MM.1S (cell line): Measurements from ENCODE around the gene UFSP2.

ENCODE experiments used
- DNase-seq: peaks from one replicate; pipeline ENCODE4 v3.0.0-alpha.2; 2015
- H2AFZ ChIP-seq: fragments of 300-600 bp; sonication (generic); 2 replicates; pipeline ENCODE4 v1.6.0; 2016; ENCODE audit warnings: antibody characterized with exemption, low read length
- H3F3A ChIP-seq: fragments of 300-600 bp; sonication (generic); 2 replicates; pipeline ENCODE4 v1.6.1; 2016; ENCODE audit warnings: mild to moderate bottlenecking, antibody characterized with exemption, low read length, moderate library complexity, mixed read lengths; ENCODE audit not compliant: insufficient read depth
- H3K27ac ChIP-seq: fragments of 300-600 bp; sonication (generic); 2 replicates; pipeline ENCODE4 v1.5.1; 2016; ENCODE audit warnings: mild to moderate bottlenecking, low read length
- H3K27me3 ChIP-seq: fragments of 300-600 bp; sonication (generic); replicated peaks from 2 replicates; pipeline ENCODE4 v1.6.0; 2016; ENCODE audit warnings: low read length; ENCODE audit not compliant: insufficient read depth
- H3K36me3 ChIP-seq: fragments of 300-600 bp; sonication (generic); replicated peaks from 2 replicates; pipeline ENCODE4 v1.6.1; 2016; ENCODE audit warnings: mild to moderate bottlenecking, low read length, mixed read lengths; ENCODE audit not compliant: insufficient read depth
- H3K4me1 ChIP-seq: fragments of 300-600 bp; sonication (generic); 2 replicates; pipeline ENCODE4 v1.6.1; 2016; ENCODE audit warnings: low read length, mixed read lengths
- H3K4me2 ChIP-seq: fragments of 300-600 bp; sonication (generic); 2 replicates; pipeline ENCODE4 v1.6.0; 2016; ENCODE audit warnings: low read depth, low read length
- H3K4me3 ChIP-seq: fragments of 300-600 bp; sonication (generic); 2 replicates; pipeline ENCODE4 v1.5.1; 2016; ENCODE audit warnings: low read length, mixed read lengths
- H3K79me2 ChIP-seq: fragments of 300-600 bp; sonication (generic); 2 replicates; pipeline ENCODE4 v1.6.1; 2016; ENCODE audit warnings: mixed run types, low read length, mixed read lengths
- H3K9ac ChIP-seq: fragments of 300-600 bp; sonication (generic); 2 replicates; pipeline ENCODE4 v1.6.1; 2016; ENCODE audit warnings: low read length, mixed read lengths
- H3K9me2 ChIP-seq: fragments of 300-600 bp; sonication (generic); replicated peaks from 2 replicates; pipeline ENCODE4 v1.6.1; 2016; ENCODE audit warnings: mild to moderate bottlenecking, low read length, mixed read lengths; ENCODE audit not compliant: insufficient read depth
- H3K9me3 ChIP-seq: fragments of 300-600 bp; sonication (generic); replicated peaks from 2 replicates; pipeline ENCODE4 v1.6.1; 2016; ENCODE audit warnings: mild to moderate bottlenecking, low read length, mixed read lengths; ENCODE audit not compliant: insufficient read depth
- H4K20me1 ChIP-seq: fragments of 300-600 bp; sonication (generic); 2 replicates; pipeline ENCODE4 v1.6.1; 2016; ENCODE audit warnings: mild to moderate bottlenecking, low read length, moderate library complexity, mixed read lengths; ENCODE audit not compliant: insufficient read depth
- CTCF ChIP-seq: fragments of 300-600 bp; sonication (generic); IDR thresholded peaks from 2 replicates; pipeline ENCODE4 v1.5.1; 2016; ENCODE audit warnings: antibody characterized with exemption, low read length, mixed read lengths
- EZH2 ChIP-seq: fragments of 300-600 bp; sonication (generic); optimal IDR thresholded peaks from 2 replicates; pipeline ENCODE3; 2017; ENCODE audit warnings: low read depth, mild to moderate bottlenecking, antibody characterized with exemption, low read length, mixed read lengths
- EZH2phosphoT487 ChIP-seq: fragments of 300-600 bp; sonication (generic); IDR thresholded peaks from 2 replicates; pipeline ENCODE4 v1.6.1; 2018; ENCODE audit warnings: antibody characterized with exemption, low read length

UFSP2 gene

GRCh38 chr4:185405296-185405999, 20.3 kb downstream of the UFSP2 start:
- H3F3A ChIP-seq: peaks cover 15% of the 10 kb centered on the region
- no peak overlapping the region for H3K9ac ChIP-seq
- no peaks in the 10 kb centered on the region for H4K20me1 ChIP-seq
- no peak overlapping the region for H3K4me2 ChIP-seq
- TF ChIP-seq CTCF (no peak), EZH2phosphoT487 (no peak), EZH2 (no peak)
- DNase-seq: peak; percentile 4
- H3K4me1 ChIP-seq: peaks cover 10% of the 10 kb centered on the region
- no peak overlapping the region for H3K4me3 ChIP-seq
- H3K79me2 ChIP-seq: peaks cover 18% of the 10 kb centered on the region
- H3K36me3 ChIP-seq: peaks cover 11% of the 10 kb centered on the region
- no peaks in the 10 kb centered on the region for H3K27me3 ChIP-seq
- H2AFZ ChIP-seq: no peak overlapping the region
- no peak overlapping the region for H3K27ac ChIP-seq
- no peaks in the 10 kb centered on the region for H3K9me2 ChIP-seq
- H3K9me3 ChIP-seq: no peaks in the 10 kb centered on the region

- no peak overlapping the region for H3K9ac ChIP-seq
- no peak overlapping the region for H3K27ac ChIP-seq
- H3K4me3 ChIP-seq: no peak overlapping the region
- peak; percentile 2 for DNase-seq
- peaks cover 19% of the 10 kb centered on the region for H3K4me1 ChIP-seq
- no peaks in the 10 kb centered on the region for H4K20me1 ChIP-seq
- H2AFZ ChIP-seq: no peak overlapping the region
- H3K9me3 ChIP-seq: no peaks in the 10 kb centered on the region
- H3K79me2 ChIP-seq: peaks cover 23% of the 10 kb centered on the region; the same call in 1 of the 2 replicates
- no peaks in the 10 kb centered on the region for H3K27me3 ChIP-seq
- H3K36me3 ChIP-seq: peaks cover 11% of the 10 kb centered on the region
- no peak overlapping the region for H3K4me2 ChIP-seq
- H3F3A ChIP-seq: peaks cover 28% of the 10 kb centered on the region
- H3K9me2 ChIP-seq: no peaks in the 10 kb centered on the region
- no peak for TF ChIP-seq EZH2phosphoT487
- no peak for TF ChIP-seq CTCF
- TF ChIP-seq EZH2: no peak
Observed at GRCh38 chr4:185404031-185404430, 21.7 kb downstream of the UFSP2 start.

GRCh38 chr4:185399466-185399865, 26.3 kb downstream of the UFSP2 start:
- peak; percentile 10 for DNase-seq
- H3K79me2 ChIP-seq: peaks cover 27% of the 10 kb centered on the region
- no peak overlapping the region; the same call in 1 of the 2 replicates for H3K4me3 ChIP-seq
- H3K27ac ChIP-seq: peak overlapping the region; percentile 98; the same call in 1 of the 2 replicates
- peaks cover 33% of the 10 kb centered on the region for H3K4me1 ChIP-seq
- peaks cover 56% of the 10 kb centered on the region for H3F3A ChIP-seq
- H3K9me3 ChIP-seq: no peaks in the 10 kb centered on the region
- H4K20me1 ChIP-seq: no peaks in the 10 kb centered on the region
- H3K4me2 ChIP-seq: peak overlapping the region; percentile 66
- H3K9ac ChIP-seq: no peak overlapping the region
- no peaks in the 10 kb centered on the region for H3K9me2 ChIP-seq
- H3K27me3 ChIP-seq: no peaks in the 10 kb centered on the region
- H2AFZ ChIP-seq: no peak overlapping the region
- TF ChIP-seq CTCF: no peak
- TF ChIP-seq EZH2phosphoT487: no peak
- no peak for TF ChIP-seq EZH2
- peaks cover 6% of the 10 kb centered on the region; the same call in 1 of the 2 replicates for H3K36me3 ChIP-seq
